HuH-7 (cell line): Measurements from ENCODE around the gene NIPBL.
"Not testable (repeated sequence)": the region's sequence is repeated elsewhere in the genome, so short reads cannot be mapped to it uniquely, and the experiment has no call there.

Experiments used
- DNase-seq: peaks from one replicate; pipeline ENCODE4 v3.0.0; 2011; ENCODE audit warnings: low spot score

NIPBL gene

DNA sequence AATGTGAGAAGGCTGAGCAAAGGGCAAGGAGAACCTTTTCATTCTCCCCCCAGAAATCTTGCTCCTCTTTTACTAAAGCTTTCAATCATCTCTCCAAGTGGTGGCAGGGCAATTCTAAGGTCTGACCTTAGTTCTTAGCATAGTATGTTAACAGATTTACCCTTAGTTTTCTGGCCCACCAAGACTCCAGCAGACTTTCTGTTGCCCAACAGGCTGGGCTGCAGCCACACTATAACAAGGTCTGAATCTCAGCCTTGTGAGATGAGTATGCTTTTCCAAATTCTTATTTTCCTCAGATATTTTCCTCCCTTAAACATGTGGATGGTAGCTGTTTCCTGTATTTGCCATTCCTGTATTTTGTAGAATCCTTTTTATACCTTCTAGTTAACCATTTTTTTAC, 69.5 kb downstream of the NIPBL start:
- DNase-seq = no peak

DNA sequence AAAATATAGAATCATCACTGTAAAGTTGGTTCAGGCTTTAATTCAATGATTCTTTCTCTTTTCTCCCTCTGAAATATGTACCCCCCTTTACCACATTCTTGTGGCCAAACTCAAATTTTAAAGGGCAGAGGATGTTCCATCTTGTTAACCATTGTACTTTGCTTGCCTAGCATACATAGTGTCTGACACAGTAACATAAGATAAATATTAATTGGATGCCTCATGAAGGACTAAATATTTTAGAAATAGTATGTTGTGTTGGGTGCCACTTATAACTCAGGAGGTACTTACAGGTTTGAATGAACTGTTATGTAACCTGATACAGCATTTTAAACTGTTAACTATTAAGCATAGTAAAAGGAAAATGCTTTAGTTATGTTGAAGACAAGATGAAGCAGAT, 71.5 kb downstream of the NIPBL start:
- no peak for DNase-seq

GRCh38 chr5:36948650-36949049, 72.1 kb downstream of the NIPBL start:
- DNase-seq = no peak

- DNase-seq = no peak
These were observed 73.0 kb downstream of the NIPBL start for GRCh38 chr5:36949593-36949992.

GRCh38 chr5:36950586-36951457, 74.3 kb downstream of the NIPBL start:
- no peak for DNase-seq

DNA sequence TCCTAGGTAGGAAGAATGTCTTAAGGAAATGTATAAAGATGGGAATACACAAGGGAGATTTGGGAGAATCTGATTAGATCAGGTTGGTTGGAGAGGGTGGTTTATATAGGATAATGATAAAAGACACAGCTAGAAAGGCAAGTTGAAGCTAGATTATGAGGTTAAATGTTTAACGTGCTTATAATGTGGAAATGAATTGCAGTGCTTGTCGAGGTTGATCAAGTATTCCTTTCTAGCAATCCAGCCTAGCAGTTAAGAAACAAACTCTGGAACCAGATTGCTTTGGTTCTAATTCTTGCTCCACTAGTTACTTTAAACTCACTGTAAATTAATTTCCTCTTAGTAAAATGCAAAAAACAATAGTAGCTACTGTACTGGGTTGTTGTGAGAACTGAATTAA, 76.5 kb downstream of the NIPBL start:
- no peak for DNase-seq

DNA sequence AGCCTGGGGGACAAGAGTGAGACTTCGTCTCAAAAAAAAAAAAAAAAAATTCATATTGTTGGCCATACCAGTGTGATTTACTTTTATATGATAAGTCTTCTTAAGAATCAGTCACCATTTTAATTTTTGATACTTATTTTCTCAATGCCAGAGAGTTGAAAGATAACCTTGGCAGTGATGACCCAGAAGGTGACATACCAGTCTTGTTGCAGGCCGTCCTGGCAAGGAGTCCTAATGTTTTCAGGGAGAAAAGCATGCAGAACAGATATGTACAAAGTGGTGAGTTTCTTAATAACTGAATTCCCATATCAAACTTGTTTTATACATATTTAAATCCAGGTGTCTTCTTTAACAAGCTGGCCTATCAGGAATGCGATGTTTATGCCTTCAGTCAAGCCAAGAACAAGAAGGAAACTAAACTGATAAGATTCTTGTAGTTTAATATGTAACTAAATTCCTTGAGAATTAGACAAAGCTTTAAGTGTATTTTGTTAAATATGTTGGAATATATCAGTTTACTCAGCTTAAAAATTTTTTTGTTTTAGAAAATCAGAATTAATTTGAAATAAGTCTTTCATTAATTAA, 81.5 kb downstream of the NIPBL start:
- DNase-seq = no peak

DNA sequence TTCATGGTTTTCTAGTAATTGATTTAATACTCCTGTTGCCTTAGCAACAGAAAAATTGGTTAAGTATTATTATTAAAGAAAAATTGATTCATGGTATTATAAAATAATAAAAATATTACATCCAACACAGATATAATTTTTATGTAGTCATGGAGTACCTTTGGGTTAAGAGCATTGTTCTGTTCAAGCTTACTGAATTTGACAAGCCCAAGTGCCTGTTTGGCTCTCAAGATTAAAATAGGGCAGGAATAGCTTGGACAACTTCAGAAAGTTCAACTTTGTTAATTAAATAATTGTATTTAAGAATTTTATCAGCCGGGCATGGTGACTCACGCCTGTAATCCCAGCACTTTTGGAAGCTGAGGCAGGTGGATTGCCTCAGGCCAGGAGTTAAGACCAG, 82.0 kb downstream of the NIPBL start:
- DNase-seq = no peak

DNA sequence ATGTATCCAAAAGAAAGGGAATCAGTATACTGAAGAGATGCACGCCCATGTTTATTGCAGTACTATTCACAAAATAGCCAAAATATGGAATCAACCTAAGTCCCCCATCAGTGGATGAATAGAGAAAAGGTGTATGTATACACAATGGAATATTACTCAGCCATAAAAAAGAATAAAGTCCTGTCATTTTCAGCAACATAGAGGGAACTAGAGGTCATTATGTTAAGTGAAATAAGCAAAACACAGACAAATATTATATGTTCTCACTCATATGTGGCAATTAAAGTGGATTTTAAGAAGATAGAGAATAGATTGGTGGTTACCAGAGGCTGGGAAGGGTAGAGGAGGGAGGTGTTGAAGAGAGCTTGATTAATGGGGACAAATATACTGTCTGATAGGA, 88.6 kb downstream of the NIPBL start:
- no peak for DNase-seq

GRCh38 chr5:36969700-36970395, 93.3 kb downstream of the NIPBL start:
- no peak for DNase-seq

- DNase-seq = no peak
These were observed 101.6 kb downstream of the NIPBL start for GRCh38 chr5:36978196-36978595.

GRCh38 chr5:36982146-36982545, 105.6 kb downstream of the NIPBL start:
- DNase-seq = no peak

GRCh38 chr5:36985387-36985786, 108.8 kb downstream of the NIPBL start:
- no peak for DNase-seq

DNA sequence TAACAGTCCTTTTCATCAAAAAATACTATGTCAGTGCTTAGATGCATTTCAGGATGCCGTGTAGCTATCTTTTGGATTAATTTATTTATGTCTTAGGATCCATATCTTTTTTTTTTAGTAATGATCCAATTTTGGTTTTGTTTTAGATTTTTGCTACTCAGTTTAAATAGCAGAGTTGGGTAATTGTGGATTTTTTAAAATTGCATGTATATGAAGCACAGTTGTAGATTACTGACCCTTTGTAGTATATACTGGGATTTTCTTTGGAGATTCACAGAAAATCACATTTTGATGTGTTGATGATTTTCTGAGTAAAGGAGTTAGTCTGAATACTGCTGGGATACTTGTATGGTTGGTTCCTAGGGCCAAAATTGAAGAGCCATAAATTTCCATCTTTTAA, 111.8 kb downstream of the NIPBL start:
- DNase-seq = no peak

DNA sequence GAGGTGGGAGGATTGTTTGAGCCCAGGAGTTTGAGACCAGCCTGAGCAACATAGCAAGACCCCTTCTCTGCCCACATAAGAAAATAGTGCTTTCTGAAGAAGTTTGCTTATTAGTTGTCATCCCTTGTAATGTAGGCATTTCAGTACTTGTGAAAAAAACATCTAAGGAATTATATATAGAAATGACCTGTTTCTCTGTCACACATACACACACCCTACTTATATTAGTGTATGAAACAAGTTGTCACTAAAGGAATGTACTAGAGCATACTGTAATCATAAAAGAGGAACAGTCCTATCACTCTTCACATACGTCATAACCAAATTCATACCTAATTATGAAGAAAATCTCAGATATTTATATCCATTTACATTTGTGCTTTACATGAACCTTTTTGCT, 122.0 kb downstream of the NIPBL start:
- DNase-seq = no peak

- DNase-seq = peak; percentile 63
These were observed 125.7 kb downstream of the NIPBL start for GRCh38 chr5:37002176-37002751.

DNA sequence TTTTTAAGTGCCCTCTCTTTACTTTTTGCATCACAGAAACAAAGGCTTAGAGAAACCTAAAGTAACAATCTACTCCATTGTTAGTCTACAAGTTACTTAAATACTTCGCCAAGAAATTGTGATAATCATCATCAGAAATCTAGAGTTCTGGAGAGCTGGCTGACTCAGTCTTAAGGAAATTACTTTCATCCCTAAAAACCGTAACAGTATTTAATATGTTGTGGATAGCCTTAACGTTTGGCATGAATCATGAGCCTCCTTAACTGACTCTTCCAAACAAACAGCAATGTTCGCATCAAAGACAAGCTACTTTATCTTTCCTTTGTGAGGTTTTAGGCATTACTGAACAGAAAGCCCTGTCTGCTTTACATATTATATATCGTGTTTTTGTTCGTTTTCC, 128.7 kb downstream of the NIPBL start:
- DNase-seq = no peak

GRCh38 chr5:37005946-37006540, 129.5 kb downstream of the NIPBL start:
- DNase-seq = peak; percentile 28

DNA sequence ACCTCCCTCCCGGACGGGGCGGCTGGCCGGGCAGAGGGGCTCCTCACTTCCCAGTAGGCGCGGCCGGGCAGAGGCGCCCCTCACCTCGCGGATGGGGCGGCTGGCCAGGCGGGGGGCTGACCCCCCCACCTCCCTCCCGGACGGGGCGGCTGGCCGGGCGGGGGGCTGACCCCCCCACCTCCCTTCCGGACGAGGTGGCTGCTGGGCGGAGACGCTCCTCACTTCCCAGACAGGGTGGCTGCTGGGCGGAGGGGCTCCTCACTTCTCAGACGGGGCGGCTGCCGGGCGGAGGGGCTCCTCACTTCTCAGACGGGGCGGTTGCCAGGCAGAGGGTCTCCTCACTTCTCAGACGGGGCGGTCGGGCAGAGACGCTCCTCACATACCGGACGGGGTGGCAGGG, 136.6 kb downstream of the NIPBL start:
- not testable (repeated sequence) for DNase-seq

- DNase-seq = no peak
These were observed 137.8 kb downstream of the NIPBL start for GRCh38 chr5:37014321-37014720.

GRCh38 chr5:37015795-37016666, 139.5 kb downstream of the NIPBL start:
- DNase-seq = no peak
